IMR-90 (cell line): ENCODE results near the gene FCN1. TPM values are rescaled to one million over a fixed set of nuclear protein-coding genes. Genes with fewer than 3 reads are reported as not detected.

Experiments
- ATAC-seq: fragments of 200-7000 bp; cut with Tn5 transposase; 2 replicates; pipeline ENCODE4 v1.9.1; 2020; ENCODE audit warnings: low read depth, mild to moderate bottlenecking, moderate library complexity
- BruUV-seq: library from RNA; stranded (reverse); fragments of 400-500 nt; replicated peaks from 2 replicates; lab custom pipeline; 2021; lab: Mats Ljungman, UMichigan
- CTCF ChIA-PET: fragments of 300-600 bp; formaldehyde crosslinking; extraction: SDS; loops from one replicate; lab custom pipeline; 2021; ENCODE audit warnings: antibody characterized with exemption; lab: Yijun Ruan, JAX
- POLR2A ChIA-PET: fragments of 300-600 bp; sonication (Branson Sonifier 250); formaldehyde crosslinking; loops from one replicate; lab custom pipeline; 2022; ENCODE audit warnings: antibody characterized with exemption; ENCODE audit not compliant: unreplicated experiment; lab: Charles Lee
- DNase-seq: peaks from one replicate; pipeline ENCODE4 v3.0.0; 2013
- H2AFZ ChIP-seq: replicated peaks from 2 replicates; pipeline ENCODE3; 2013; ENCODE audit warnings: low read length, mild to moderate bottlenecking; ENCODE audit not compliant: poor library complexity
- H2AK5ac ChIP-seq: 2 replicates; pipeline ENCODE4 v1.6.1; 2013; ENCODE audit warnings: low read depth, low read length, inconsistent platforms
- H2AK9ac ChIP-seq: replicated peaks from 2 replicates; pipeline ENCODE3; 2013; ENCODE audit warnings: mild to moderate bottlenecking, low read depth, low read length, moderate library complexity; ENCODE audit not compliant: poor library complexity
- H2BK120ac ChIP-seq: 2 replicates; pipeline ENCODE4 v1.6.1; 2013; ENCODE audit warnings: low read depth, low read length, inconsistent platforms
- H2BK15ac ChIP-seq: 3 replicates; pipeline ENCODE4 v1.6.1; 2013; ENCODE audit warnings: low read depth, low read length, inconsistent platforms
- H2BK20ac ChIP-seq: 2 replicates; pipeline ENCODE4 v1.6.1; 2013; ENCODE audit warnings: low read depth, mild to moderate bottlenecking, inconsistent platforms, low read length, moderate library complexity
- H2BK5ac ChIP-seq: 2 replicates; pipeline ENCODE4 v1.6.1; 2013; ENCODE audit warnings: mild to moderate bottlenecking, low read depth, low read length, inconsistent platforms; ENCODE audit not compliant: poor library complexity, severe bottlenecking
- H3K14ac ChIP-seq: replicated peaks from 2 replicates; pipeline ENCODE4 v1.6.1; 2013; ENCODE audit warnings: low read depth, low read length, inconsistent platforms
- H3K18ac ChIP-seq: 2 replicates; pipeline ENCODE4 v1.6.1; 2013; ENCODE audit warnings: low read depth, low read length, control low read depth
- H3K23ac ChIP-seq: 2 replicates; pipeline ENCODE4 v1.6.1; 2013; ENCODE audit warnings: low read depth, low read length, inconsistent platforms
- H3K27ac ChIP-seq: 2 replicates; pipeline ENCODE4 v1.5.1; 2013; ENCODE audit warnings: mild to moderate bottlenecking, control low read depth, low read length; ENCODE audit not compliant: insufficient read depth
- H3K27me3 ChIP-seq: 2 replicates; pipeline ENCODE4 v1.6.1; 2013; ENCODE audit warnings: low read length; ENCODE audit not compliant: control insufficient read depth, insufficient read depth
- H3K36me3 ChIP-seq: 2 replicates; pipeline ENCODE4 v1.6.1; 2013; ENCODE audit warnings: low read length, mixed read lengths; ENCODE audit not compliant: control insufficient read depth, insufficient read depth
- H3K4ac ChIP-seq: 2 replicates; pipeline ENCODE4 v1.6.1; 2013; ENCODE audit warnings: low read depth, low read length, inconsistent platforms
- H3K4me1 ChIP-seq: 2 replicates; pipeline ENCODE4 v1.6.1; 2013; ENCODE audit warnings: low read length, mixed read lengths; ENCODE audit not compliant: control insufficient read depth, insufficient read depth
- H3K4me2 ChIP-seq: 2 replicates; pipeline ENCODE4 v1.6.1; 2013; ENCODE audit warnings: low read depth, mild to moderate bottlenecking, control low read depth, low read length, moderate library complexity
- H3K4me3 ChIP-seq: 2 replicates; pipeline ENCODE4 v1.5.1; 2013; ENCODE audit warnings: low read depth, mild to moderate bottlenecking, control low read depth, low read length, moderate library complexity; ENCODE audit not compliant: insufficient read depth
- H3K56ac ChIP-seq: 2 replicates; pipeline ENCODE4 v1.6.1; 2013; ENCODE audit warnings: low read length, inconsistent platforms; ENCODE audit not compliant: insufficient read depth; ENCODE audit errors: extremely low read depth
- H3K79me1 ChIP-seq, 2 experiments: 2 replicates each; pipeline ENCODE4 v1.6.1; 2013; ENCODE audit warnings: low read length in 2 of 2, inconsistent platforms in 1 of 2, low read depth in 1 of 2
- H3K9ac ChIP-seq: 2 replicates; pipeline ENCODE4 v1.6.1; 2013; ENCODE audit warnings: low read depth, low read length, control low read depth
- H3K9me1 ChIP-seq: 2 replicates; pipeline ENCODE4 v1.6.1; 2013; ENCODE audit warnings: low read length, inconsistent platforms; ENCODE audit not compliant: insufficient read depth
- H3K9me3 ChIP-seq: 2 replicates; pipeline ENCODE4 v1.6.1; 2013; ENCODE audit warnings: low read length; ENCODE audit not compliant: control insufficient read depth, insufficient read depth
- H4K20me1 ChIP-seq: 2 replicates; pipeline ENCODE4 v1.6.1; 2013; ENCODE audit warnings: low read length, inconsistent platforms; ENCODE audit not compliant: insufficient read depth
- H4K5ac ChIP-seq: 2 replicates; pipeline ENCODE4 v1.6.1; 2013; ENCODE audit warnings: mild to moderate bottlenecking, low read depth, low read length, control low read depth
- H4K8ac ChIP-seq, 2 experiments: 2 replicates each; pipeline ENCODE4 v1.6.1; 2013; ENCODE audit warnings: low read depth in 2 of 2, low read length in 2 of 2, control low read depth in 1 of 2, inconsistent platforms in 1 of 2
- H4K91ac ChIP-seq: 2 replicates; pipeline ENCODE4 v1.6.1; 2013; ENCODE audit warnings: low read depth, low read length, inconsistent platforms; ENCODE audit not compliant: insufficient read depth
- BHLHE40 ChIP-seq: fragments of 150-350 bp; IDR thresholded peaks from 2 replicates; pipeline ENCODE4 v1.6.1; 2016; ENCODE audit warnings: mild to moderate bottlenecking, low read depth, low read length
- CHD1 ChIP-seq: IDR thresholded peaks from 2 replicates; pipeline ENCODE4 v1.6.1; 2012; ENCODE audit warnings: low read depth, low read length, improper control_type of control experiment
- FOS ChIP-seq: fragments of 150-350 bp; IDR thresholded peaks from 2 replicates; pipeline ENCODE4 v1.6.1; 2016; ENCODE audit warnings: low read depth, low read length
- MAFK ChIP-seq: IDR thresholded peaks from 2 replicates; pipeline ENCODE4 v1.6.1; 2012; ENCODE audit warnings: low read depth, low read length, improper control_type of control experiment
- MAZ ChIP-seq: IDR thresholded peaks from 2 replicates; pipeline ENCODE4 v1.6.1; 2012; ENCODE audit warnings: low read depth, mild to moderate bottlenecking, low read length, improper control_type of control experiment, moderate library complexity, borderline replicate concordance
- MXI1 ChIP-seq: IDR thresholded peaks from 2 replicates; pipeline ENCODE4 v1.6.1; 2012; ENCODE audit warnings: low read depth, mild to moderate bottlenecking, low read length, moderate library complexity, borderline replicate concordance
- POLR2A ChIP-seq: IDR thresholded peaks from 2 replicates; pipeline ENCODE4 v1.6.1; 2012; ENCODE audit warnings: mild to moderate bottlenecking, low read depth, low read length
- WGBS, 2 experiments: methylation state at CpG; one replicate each; pipeline versions ENCODE4 v1.1.5 to v1.1.7; 2013; ENCODE audit warnings: missing lambda C conversion rate in 2 of 2; ENCODE audit not compliant: insufficient read length in 1 of 2; ENCODE audit errors: extremely low coverage in 2 of 2; 5-methylcytosine and 5-hydroxymethylcytosine counted together
- dilution Hi-C: fragments of 300-500 bp; cut with HindIII; formaldehyde crosslinking; loops from one replicate; pipeline ENCODE4 v1.14.3; 2018; ENCODE audit warnings: low sequenced_read_pairs; ENCODE audit not compliant: unreplicated experiment
- in situ Hi-C: fragments of 300-500 bp; cut with MboI; formaldehyde crosslinking; loops from 3 replicates; pipeline ENCODE4 v1.14.3; 2019; ENCODE audit warnings: low sequenced_read_pairs, inconsistent platforms, mixed read lengths
- intact Hi-C: fragments of 100-400 bp; cut with micrococcal nuclease; formaldehyde crosslinking; loops from 2 replicates; pipeline ENCODE4 v1.10.0; 2022
- polyA plus RNA-seq, 3 experiments: library from polyadenylated mRNA; depleted of rRNA; stranded (reverse); fragments of >200 nt; gene quantifications; 2 replicates each; pipeline ENCODE4 v1.2.3, GENCODE V29; 2012; ENCODE audit warnings: low replicate concordance in 1 of 3
- total RNA-seq: library from RNA; depleted of rRNA; stranded (reverse); fragments of >200 nt; gene quantifications from 2 replicates; pipeline ENCODE4 v1.2.3, GENCODE V29; 2012
- TF ChIP-seq, protein P1 (sequence below): fragments of 150-350 bp; IDR thresholded peaks from 2 replicates; pipeline ENCODE4 v1.6.1; 2016; ENCODE audit warnings: low read depth, mild to moderate bottlenecking, low read length, moderate library complexity, borderline replicate concordance

FCN1 gene
- total and polyA plus RNA-seq, 2 of the 4 experiments (the other 2 are of a cell fraction), result not detected

GRCh38 chr9:134870746-134871662, 46.7 kb downstream of the FCN1 start (continued):
- TF ChIP-seq FOS, result no peak
- TF ChIP-seq POLR2A, result no peak
- no peak for TF ChIP-seq BHLHE40
- TF ChIP-seq MAFK, result no peak

GRCh38 chr9:134870301-134870694, 47.4 kb downstream of the FCN1 start:
- Histone ChIP-seq H3K9me1 (no peaks in the 10 kb centered on the region), H3K4me3 (no peak overlapping the region), H3K79me1 (no peaks in the 10 kb centered on the region), H3K56ac (no peak overlapping the region), H3K27ac (no peak overlapping the region), H4K8ac (no peak overlapping the region), H3K14ac (no peak overlapping the region), H2BK15ac (no peak overlapping the region), H2AK5ac (0 out of 2 replicates have a peak overlapping the region, but pooled peaks have one; percentile 69), H2BK20ac (no peak overlapping the region), H3K36me3 (no peaks in the 10 kb centered on the region), H3K4me1 (peaks cover 7% of the 10 kb centered on the region; the same call in 1 of the 2 replicates), H4K20me1 (no peaks in the 10 kb centered on the region), H2BK5ac (no peak overlapping the region), H2BK120ac (no peak overlapping the region; the same call in 1 of the 2 replicates), H3K4me2 (no peak overlapping the region), H2AFZ (no peak overlapping the region), H3K23ac (no peak overlapping the region), H4K5ac (no peak overlapping the region; the same call in 1 of the 2 replicates), H3K9me3 (no peaks in the 10 kb centered on the region), H3K27me3 (peaks cover 3% of the 10 kb centered on the region; the same call in 1 of the 2 replicates), H3K18ac (peak overlapping the region; percentile 35; the same call in 1 of the 2 replicates), H4K91ac (no peak overlapping the region; the same call in 1 of the 2 replicates), H3K4ac (no peak overlapping the region), H3K9ac (no peak overlapping the region), H2AK9ac (no peak overlapping the region)
- dilution Hi-C loops (no loop called here), in situ Hi-C loops (no loop called here), intact Hi-C loops (no loop called here)
- ChIA-PET POLR2A (no interaction called here), CTCF (no interaction called here)
- BruUV-seq, result no TSS peak
- DNase-seq (no peak), ATAC-seq (no peak)
- TF ChIP-seq BHLHE40, result no peak
- no peak for TF ChIP-seq MXI1
- TF ChIP-seq, protein P1, sequence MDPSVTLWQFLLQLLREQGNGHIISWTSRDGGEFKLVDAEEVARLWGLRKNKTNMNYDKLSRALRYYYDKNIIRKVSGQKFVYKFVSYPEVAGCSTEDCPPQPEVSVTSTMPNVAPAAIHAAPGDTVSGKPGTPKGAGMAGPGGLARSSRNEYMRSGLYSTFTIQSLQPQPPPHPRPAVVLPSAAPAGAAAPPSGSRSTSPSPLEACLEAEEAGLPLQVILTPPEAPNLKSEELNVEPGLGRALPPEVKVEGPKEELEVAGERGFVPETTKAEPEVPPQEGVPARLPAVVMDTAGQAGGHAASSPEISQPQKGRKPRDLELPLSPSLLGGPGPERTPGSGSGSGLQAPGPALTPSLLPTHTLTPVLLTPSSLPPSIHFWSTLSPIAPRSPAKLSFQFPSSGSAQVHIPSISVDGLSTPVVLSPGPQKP, result no peak
- TF ChIP-seq POLR2A, result no peak
- no peak for TF ChIP-seq FOS
- no peak for TF ChIP-seq CHD1
- TF ChIP-seq MAZ, result no peak
- 83% methylated on average over 5 of the region's 11 CpGs; no CpG with 5 or more reads in 1 of the 2 experiments for WGBS, 2 experiments
